Peyer's patch (tissue), 4 donors: ENCODE results near the gene RWDD3.

Experiments used
- CTCF ChIP-seq, 6 experiments: fragments of 450-650 bp in 4 of 6; fragments of 200-600 bp in 2 of 6; sonication (generic) in 1 of 6; IDR thresholded peaks; one replicate each; pipeline ENCODE4 v1.5.1; 2017 to 2019; ENCODE audit warnings: antibody characterized with exemption in 6 of 6, mild to moderate bottlenecking in 3 of 6, moderate library complexity in 1 of 6
- POLR2A ChIP-seq, 2 donors: fragments of 450-650 bp; IDR thresholded peaks; one replicate each; pipeline ENCODE4 v1.5.1; 2017; ENCODE audit warnings: antibody characterized with exemption in 2 of 2, mild to moderate bottlenecking in 2 of 2, moderate library complexity in 2 of 2

- TF ChIP-seq CTCF (IDR thresholded peaks at IDR 0.05) (no peak), POLR2A (IDR thresholded peaks at IDR 0.05) (no peak)
Measured at GRCh38 chr1:95229706-95230105, 4.3 kb upstream of the RWDD3 start.
